PFSK-1 (cell line): Measurements from ENCODE around the gene FAM53B.

Experiments used
- FOXP2 ChIP-seq: optimal IDR thresholded peaks from 2 replicates; pipeline ENCODE3; 2011; ENCODE audit warnings: borderline replicate concordance, control low read depth, inconsistent platforms; ENCODE audit not compliant: insufficient read depth; ENCODE audit errors: extremely low read length, extremely low read depth
- POLR2AphosphoS5 ChIP-seq: IDR thresholded peaks from 2 replicates; pipeline ENCODE4 v1.6.1; 2012; ENCODE audit warnings: low read depth, mild to moderate bottlenecking, control low read depth, low read length, moderate library complexity
- SIN3A ChIP-seq: IDR thresholded peaks from 2 replicates; pipeline ENCODE4 v1.6.1; 2012; ENCODE audit warnings: mild to moderate bottlenecking, low read length, moderate library complexity, borderline replicate concordance; ENCODE audit not compliant: insufficient read depth
- TAF1 ChIP-seq: IDR thresholded peaks from 2 replicates; pipeline ENCODE4 v1.6.1; 2012; ENCODE audit warnings: low read length, control low read depth, borderline replicate concordance; ENCODE audit not compliant: insufficient read depth
- TF ChIP-seq, protein P1 (sequence below), 2 experiments: IDR thresholded peaks; 2 replicates each; pipeline versions ENCODE4 v1.6.1 to v1.8.0; 2011 to 2012; ENCODE audit warnings: low read depth in 2 of 2, low read length in 2 of 2, control low read depth in 1 of 2, inconsistent platforms in 1 of 2, mild to moderate bottlenecking in 1 of 2, moderate library complexity in 1 of 2; ENCODE audit not compliant: insufficient read depth in 1 of 2

Gene FAM53B

DNA sequence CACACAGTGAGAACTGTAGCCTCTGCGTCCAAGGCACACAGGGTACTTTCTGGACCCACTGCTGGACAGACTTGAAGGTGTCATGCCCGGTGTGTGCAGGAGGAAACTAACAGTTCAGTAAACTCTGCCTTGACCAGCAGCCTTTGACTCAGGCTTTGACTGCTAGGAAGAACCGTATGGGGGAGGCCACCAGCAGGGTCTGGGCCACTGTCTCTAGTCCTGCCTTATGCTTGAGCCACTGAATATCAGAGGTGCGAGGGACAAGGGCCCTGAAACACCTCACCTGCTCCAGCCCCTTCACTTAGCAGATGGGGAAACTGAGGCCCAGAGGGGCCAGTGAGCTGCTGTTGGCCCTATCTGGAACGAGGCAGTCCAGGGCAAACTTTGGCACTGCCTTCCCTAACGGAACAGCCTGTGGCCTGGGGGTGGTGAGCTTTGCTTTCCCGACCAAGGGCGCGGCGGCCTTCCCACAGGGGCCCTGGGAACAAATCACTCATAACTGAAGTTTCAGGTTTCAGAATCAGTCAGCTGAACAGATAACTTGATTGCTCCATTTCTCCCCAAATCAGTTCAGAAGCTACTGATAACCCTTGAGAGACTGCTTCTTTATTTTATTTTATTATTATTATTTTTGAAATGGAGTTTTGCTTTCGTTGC, 130.0 kb downstream of the FAM53B start:
- TF ChIP-seq SIN3A = no peak
- TF ChIP-seq, protein P1, sequence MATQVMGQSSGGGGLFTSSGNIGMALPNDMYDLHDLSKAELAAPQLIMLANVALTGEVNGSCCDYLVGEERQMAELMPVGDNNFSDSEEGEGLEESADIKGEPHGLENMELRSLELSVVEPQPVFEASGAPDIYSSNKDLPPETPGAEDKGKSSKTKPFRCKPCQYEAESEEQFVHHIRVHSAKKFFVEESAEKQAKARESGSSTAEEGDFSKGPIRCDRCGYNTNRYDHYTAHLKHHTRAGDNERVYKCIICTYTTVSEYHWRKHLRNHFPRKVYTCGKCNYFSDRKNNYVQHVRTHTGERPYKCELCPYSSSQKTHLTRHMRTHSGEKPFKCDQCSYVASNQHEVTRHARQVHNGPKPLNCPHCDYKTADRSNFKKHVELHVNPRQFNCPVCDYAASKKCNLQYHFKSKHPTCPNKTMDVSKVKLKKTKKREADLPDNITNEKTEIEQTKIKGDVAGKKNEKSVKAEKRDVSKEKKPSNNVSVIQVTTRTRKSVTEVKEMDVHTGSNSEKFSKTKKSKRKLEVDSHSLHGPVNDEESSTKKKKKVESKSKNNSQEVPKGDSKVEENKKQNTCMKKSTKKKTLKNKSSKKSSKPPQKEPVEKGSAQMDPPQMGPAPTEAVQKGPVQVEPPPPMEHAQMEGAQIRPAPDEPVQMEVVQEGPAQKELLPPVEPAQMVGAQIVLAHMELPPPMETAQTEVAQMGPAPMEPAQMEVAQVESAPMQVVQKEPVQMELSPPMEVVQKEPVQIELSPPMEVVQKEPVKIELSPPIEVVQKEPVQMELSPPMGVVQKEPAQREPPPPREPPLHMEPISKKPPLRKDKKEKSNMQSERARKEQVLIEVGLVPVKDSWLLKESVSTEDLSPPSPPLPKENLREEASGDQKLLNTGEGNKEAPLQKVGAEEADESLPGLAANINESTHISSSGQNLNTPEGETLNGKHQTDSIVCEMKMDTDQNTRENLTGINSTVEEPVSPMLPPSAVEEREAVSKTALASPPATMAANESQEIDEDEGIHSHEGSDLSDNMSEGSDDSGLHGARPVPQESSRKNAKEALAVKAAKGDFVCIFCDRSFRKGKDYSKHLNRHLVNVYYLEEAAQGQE (IDR thresholded peaks at IDR 0.05; ENCODE audit: insufficient read depth in 1 of 2, low read depth in 2 of 2, low read length in 2 of 2) = no peak
- no peak for TF ChIP-seq POLR2AphosphoS5
- no peak for TF ChIP-seq FOXP2
- no peak for TF ChIP-seq TAF1

DNA sequence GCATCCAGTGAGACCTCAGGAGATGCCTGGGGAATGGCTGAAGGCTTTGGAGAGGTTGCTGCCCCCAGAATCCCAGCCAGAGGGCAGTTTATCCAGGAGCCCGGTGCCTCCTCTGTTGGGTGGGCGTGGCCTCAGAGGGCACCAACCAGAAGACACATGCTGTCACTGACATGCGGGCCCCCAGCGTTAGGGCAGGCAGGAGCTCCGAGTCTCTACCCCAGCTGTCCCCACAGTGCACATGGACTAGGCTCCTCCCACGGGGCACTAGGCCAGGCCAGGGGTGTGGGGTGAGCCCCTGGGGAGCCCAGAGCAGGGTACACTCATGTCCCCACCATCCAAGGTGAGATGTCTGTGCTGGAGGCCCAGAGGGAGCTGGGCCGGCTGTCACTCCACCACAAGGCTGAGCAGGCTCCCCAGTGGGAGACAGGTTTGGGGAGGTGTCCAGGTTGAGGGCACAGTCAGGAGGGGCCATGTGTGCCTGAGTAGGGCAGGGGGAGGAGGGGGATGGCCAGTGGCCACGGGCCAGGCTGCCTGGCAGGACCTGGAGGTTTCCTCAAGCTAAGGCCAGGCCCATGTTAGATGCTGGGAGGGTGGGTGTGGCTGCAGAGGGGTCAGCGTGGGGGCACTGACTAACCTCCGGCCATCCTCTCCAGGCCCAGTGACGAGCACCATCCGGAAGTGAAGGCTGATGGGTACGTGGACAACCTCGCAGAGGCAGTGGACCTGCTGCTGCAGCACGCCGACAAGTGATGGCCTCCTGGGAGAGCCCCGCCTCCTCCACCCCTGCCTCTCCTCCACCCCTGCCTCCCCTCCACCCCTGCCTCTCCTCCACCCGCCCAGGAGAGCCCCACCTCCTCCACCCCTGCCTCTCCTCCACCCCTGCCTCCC, 131.3 kb downstream of the FAM53B start:
- no peak for TF ChIP-seq SIN3A
- TF ChIP-seq FOXP2 = peak; percentile 39

DNA sequence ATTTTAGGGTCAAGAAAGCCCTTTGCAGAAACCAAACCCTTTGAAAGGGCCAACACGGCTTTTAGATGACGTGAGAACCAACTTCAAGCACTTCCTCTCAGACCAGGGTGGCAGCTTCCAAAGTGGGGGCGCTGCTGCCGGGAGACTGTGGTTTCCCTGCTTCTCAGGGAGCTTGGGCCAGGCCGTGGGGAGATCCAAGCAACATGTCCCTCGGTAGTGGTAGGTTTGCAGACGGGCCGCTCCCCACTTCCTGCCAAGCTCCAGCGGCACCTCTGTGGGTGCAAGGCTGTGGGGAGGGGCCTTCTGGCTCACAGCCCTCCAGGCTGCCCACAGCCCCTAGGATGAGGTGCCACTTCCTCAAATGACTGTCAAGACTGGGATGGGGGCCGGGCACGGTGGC, 132.4 kb downstream of the FAM53B start:
- TF ChIP-seq TAF1 = no peak
- TF ChIP-seq, protein P1 (IDR thresholded peaks at IDR 0.05; ENCODE audit: insufficient read depth in 1 of 2, low read depth in 2 of 2, low read length in 2 of 2) = no peak
- TF ChIP-seq POLR2AphosphoS5 = no peak
- TF ChIP-seq FOXP2 = no peak
- TF ChIP-seq SIN3A = no peak

DNA sequence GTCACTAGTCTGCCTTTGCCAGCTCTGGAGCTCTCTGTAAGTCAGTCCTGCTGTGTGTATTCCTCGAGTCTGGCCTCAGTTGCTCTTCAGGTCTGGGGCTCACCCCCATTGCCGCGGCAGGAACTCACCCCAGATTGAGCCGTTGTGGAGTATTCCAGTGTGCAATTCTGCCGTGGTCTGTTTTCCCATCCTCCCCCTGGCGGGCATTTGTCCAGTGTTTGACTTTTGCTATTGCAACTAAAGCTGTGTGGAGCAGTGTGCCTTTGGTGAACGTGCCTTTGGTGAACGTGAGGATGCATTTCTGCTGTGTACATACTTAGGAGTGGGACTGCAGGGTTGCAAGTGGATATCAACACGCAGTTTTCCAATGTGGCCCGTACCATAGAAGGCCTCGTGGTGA, 134.5 kb downstream of the FAM53B start:
- TF ChIP-seq, protein P1 (IDR thresholded peaks at IDR 0.05; ENCODE audit: insufficient read depth in 1 of 2, low read depth in 2 of 2, low read length in 2 of 2) = no peak
- TF ChIP-seq POLR2AphosphoS5 = no peak
- TF ChIP-seq FOXP2 = no peak
- no peak for TF ChIP-seq SIN3A
- TF ChIP-seq TAF1 = no peak

DNA sequence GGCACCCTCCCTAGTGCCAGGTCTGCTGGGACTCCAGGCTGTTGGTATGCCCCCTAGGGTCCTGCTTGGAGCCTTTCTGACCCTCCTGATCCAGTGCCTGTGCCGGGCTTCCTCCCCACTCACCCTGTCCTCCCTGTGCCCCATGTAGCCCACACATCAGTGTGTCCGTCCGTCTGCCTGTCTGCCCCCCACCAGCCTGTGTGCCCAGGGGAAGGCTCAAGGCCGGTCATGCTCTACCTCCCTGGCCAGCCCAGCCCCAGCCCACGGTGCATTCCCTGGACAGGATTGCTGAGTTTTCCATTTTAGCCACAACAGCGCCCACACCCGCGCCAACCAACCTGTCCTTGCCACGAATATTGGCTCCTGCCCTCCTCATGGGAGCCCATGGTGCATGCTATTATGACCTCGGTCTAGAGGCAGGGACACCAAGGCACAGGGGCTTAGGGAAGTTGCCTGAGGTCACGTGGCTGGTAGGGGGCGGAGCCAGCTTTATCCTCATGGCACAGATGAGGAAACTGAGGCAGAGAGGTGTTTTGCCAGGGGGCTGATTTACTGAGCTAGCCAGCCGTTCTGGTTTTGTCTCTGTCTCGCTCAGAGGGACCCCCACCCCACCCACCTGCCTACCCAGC, 136.0 kb downstream of the FAM53B start:
- TF ChIP-seq TAF1 (no peak), FOXP2 (no peak), SIN3A (no peak), POLR2AphosphoS5 (no peak)
